Neural cell (in vitro differentiated cells): ENCODE data around the gene REC114.

ENCODE experiments used
- EP300 ChIP-seq: fragments of 450-650 bp; conservative IDR thresholded peaks from 2 replicates; pipeline ENCODE4 v1.6.1; 2014; ENCODE audit warnings: antibody characterized with exemption, mild to moderate bottlenecking, moderate library complexity; ENCODE audit not compliant: poor library complexity, severe bottlenecking
- EZH2 ChIP-seq: fragments of 200-600, 300-800 bp; shearing (Covaris generic), sonication (generic); IDR thresholded peaks from 2 replicates; pipeline ENCODE4 v1.6.1; 2014; ENCODE audit warnings: antibody characterized with exemption, low read length, borderline replicate concordance, mild to moderate bottlenecking; ENCODE audit not compliant: insufficient read depth, poor library complexity, severe bottlenecking
- RAD21 ChIP-seq: fragments of 450-650 bp; conservative IDR thresholded peaks from 2 replicates; pipeline ENCODE4 v1.6.1; 2014; ENCODE audit warnings: antibody characterized with exemption, mild to moderate bottlenecking, moderate library complexity
- TF ChIP-seq, protein P1 (sequence below): fragments of 450-650 bp; IDR thresholded peaks from 2 replicates; pipeline ENCODE4 v1.5.1; 2014; ENCODE audit warnings: antibody characterized with exemption, mild to moderate bottlenecking, moderate library complexity; ENCODE audit not compliant: poor library complexity, severe bottlenecking
- TF ChIP-seq, protein P2 (sequence below): IDR thresholded peaks from 2 replicates; pipeline ENCODE4 v1.6.1; 2012; ENCODE audit warnings: borderline replicate concordance

DNA sequence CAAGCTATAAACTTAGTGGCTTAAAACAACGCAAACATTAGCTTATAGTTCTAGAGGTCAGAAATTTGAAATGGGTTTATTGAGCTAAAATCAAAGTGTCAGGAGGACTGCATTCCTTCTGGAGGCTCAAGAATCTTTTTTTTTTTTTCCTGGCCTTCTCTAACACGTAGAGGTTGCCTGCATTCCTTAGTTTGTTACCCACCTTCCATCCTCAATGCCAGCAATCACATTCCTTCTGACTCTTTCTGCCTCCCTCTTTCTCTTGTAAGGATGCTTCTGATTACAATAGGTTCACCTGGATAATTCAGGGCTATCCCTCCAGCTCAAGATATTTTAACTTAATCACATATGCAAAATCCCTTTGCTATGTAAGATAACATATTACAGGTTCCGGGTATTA is 24.8 kb downstream of the REC114 start:
- TF ChIP-seq, protein P1, sequence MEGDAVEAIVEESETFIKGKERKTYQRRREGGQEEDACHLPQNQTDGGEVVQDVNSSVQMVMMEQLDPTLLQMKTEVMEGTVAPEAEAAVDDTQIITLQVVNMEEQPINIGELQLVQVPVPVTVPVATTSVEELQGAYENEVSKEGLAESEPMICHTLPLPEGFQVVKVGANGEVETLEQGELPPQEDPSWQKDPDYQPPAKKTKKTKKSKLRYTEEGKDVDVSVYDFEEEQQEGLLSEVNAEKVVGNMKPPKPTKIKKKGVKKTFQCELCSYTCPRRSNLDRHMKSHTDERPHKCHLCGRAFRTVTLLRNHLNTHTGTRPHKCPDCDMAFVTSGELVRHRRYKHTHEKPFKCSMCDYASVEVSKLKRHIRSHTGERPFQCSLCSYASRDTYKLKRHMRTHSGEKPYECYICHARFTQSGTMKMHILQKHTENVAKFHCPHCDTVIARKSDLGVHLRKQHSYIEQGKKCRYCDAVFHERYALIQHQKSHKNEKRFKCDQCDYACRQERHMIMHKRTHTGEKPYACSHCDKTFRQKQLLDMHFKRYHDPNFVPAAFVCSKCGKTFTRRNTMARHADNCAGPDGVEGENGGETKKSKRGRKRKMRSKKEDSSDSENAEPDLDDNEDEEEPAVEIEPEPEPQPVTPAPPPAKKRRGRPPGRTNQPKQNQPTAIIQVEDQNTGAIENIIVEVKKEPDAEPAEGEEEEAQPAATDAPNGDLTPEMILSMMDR: no peak
- TF ChIP-seq RAD21 (no peak), EZH2 (no peak), EP300 (no peak)
- TF ChIP-seq, protein P2, sequence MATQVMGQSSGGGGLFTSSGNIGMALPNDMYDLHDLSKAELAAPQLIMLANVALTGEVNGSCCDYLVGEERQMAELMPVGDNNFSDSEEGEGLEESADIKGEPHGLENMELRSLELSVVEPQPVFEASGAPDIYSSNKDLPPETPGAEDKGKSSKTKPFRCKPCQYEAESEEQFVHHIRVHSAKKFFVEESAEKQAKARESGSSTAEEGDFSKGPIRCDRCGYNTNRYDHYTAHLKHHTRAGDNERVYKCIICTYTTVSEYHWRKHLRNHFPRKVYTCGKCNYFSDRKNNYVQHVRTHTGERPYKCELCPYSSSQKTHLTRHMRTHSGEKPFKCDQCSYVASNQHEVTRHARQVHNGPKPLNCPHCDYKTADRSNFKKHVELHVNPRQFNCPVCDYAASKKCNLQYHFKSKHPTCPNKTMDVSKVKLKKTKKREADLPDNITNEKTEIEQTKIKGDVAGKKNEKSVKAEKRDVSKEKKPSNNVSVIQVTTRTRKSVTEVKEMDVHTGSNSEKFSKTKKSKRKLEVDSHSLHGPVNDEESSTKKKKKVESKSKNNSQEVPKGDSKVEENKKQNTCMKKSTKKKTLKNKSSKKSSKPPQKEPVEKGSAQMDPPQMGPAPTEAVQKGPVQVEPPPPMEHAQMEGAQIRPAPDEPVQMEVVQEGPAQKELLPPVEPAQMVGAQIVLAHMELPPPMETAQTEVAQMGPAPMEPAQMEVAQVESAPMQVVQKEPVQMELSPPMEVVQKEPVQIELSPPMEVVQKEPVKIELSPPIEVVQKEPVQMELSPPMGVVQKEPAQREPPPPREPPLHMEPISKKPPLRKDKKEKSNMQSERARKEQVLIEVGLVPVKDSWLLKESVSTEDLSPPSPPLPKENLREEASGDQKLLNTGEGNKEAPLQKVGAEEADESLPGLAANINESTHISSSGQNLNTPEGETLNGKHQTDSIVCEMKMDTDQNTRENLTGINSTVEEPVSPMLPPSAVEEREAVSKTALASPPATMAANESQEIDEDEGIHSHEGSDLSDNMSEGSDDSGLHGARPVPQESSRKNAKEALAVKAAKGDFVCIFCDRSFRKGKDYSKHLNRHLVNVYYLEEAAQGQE: no peak
